NCI-H748 (cell line): ENCODE measurements around the gene PNMA8A.
"Not testable (repeated sequence)": the region's sequence is repeated elsewhere in the genome, so short reads cannot be mapped to it uniquely, and the experiment has no call there.

Experiments used
- DNase-seq: peaks from one replicate; lab custom pipeline; 2025; ENCODE audit not compliant: unreplicated experiment; lab: John Stamatoyannopoulos, UW

PNMA8A gene

DNA sequence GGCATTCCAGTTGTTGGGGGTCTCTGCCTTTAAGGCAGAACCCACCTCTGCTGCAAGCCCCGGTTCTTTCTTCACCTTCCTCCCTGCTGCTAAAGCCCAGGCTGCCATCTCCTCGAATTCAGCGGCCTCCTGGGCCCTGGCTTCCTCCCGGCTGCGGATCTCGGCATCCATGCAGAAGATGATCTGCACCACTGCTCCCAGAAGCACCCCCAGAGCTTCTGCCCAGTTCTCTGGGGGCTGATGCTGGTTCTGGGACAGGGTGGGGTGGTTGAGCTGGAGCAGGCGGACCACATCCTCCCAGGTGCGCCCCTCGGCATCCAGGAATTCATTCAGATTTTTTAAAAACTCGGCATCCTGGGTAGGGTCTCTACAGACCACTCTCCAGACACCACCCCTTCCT lies 987 bp downstream of the PNMA8A start:
- no peak for DNase-seq

DNA sequence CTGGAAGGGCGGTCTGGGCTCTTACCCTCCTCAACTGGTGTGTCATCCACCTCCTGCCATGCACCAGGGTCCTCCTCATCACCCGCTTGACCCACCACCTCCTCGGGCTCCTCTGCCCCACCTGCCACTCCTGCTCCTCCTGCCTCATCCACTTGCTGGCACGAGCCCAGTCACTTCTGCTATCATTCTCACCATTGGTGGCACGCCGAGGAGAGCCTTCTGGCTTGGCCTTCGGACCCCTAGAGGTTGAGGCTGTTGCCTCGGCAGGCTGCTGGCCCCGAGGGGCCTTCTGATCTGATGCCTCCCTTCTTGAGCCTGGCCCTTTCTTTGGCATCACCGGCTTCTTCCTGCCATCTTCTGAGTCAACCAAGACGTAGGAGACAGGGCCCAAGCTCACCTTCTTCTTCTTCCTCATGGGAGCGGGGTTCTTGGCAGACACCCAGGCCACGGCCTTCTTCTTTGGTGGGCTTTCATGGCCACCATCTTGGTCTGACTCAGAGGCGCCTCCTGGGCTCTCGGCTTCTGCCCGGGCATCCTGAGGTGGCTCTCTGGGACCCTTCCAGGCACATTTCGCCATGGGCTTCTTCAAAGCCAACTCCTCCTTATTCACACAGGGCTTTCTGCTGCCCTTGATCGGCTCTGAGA lies 1.7 kb downstream of the PNMA8A start:
- DNase-seq = no peak

DNA sequence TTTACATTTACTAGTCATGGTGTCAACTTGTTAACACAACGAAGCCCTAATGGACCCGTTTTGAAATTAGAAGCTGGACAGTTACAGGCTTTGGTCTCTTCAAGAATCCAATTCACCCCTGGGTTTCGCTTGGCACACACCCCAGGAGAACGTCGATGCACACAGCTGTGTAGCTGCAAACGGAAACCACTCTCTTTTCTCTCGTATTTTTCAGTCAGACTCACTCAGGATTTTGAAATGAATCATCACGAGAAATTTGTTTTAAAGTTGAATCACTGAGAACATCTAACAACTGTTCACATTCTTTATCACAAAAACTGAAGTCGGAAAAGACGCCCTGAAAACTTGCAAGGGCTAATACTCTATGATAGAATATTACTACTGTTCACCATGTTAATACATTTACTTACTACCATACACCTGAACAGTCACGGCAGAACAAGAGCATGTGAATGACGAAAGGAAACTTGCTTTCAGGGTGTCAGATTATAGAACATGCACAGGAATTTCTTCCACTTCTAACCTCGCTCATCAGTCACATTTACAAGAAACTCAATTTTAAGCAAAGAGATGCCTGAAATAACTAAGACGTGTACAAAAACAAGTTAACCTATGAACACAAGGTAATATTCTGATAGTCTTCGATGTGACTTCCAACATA lies 4.7 kb downstream of the PNMA8A start:
- DNase-seq = no peak

DNA sequence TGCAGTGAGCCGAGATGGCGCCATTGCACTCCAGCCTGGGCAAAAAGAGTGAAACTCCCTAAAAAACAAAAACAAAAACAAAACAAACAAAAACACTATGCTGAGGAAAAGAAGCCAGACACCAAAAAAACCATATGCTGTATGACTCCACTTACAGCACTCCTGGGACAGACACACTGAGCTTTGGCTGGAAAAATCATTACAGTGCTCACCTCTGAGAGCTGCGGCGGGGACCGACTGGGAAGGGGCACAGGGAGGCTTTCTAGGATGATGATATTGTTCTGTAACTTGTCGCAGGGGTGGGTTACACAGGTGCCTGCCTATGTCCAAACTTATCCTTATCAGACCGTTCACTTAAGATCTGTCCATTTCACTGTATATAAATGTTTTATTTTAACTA lies 7.8 kb downstream of the PNMA8A start:
- no peak for DNase-seq

DNA sequence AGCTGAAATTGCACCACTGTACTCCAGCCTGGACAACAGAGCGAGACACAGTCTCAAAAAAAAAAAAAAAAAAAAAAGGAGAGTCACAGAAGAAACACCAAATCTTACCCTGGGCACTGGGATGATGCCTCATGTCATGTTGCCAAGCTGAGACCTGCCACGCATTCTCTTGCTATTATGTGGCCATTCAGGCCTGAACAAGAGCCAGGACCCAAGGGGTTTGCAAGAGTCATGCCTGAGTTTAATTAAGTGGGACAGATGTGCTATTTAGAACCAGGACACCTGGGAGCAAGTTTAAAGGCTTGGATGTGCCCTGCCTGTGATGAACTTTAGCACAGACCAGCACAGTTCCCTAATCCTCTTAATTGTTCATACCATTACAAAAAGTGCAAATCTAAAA lies 9.8 kb downstream of the PNMA8A start:
- no peak for DNase-seq

DNA sequence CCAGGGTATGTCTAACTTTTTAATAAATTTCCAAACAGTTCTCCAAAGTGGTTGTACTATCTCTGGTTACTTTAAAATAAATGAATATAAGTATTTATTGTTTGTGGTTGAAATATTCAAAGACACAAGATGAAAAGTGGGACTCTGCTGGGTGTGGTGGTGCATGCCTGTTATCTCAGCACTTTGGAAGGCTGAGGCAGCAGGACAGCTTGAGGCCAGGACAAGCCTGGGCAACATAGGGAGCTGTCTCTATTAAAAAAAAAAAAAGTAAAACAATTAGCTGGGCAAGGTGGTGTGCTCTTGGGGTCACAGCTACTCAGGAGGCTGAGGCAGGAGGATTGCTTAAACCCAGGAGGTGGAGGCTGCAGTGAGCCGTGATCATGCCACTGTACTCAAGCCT lies 10.4 kb downstream of the PNMA8A start:
- DNase-seq = no peak

DNA sequence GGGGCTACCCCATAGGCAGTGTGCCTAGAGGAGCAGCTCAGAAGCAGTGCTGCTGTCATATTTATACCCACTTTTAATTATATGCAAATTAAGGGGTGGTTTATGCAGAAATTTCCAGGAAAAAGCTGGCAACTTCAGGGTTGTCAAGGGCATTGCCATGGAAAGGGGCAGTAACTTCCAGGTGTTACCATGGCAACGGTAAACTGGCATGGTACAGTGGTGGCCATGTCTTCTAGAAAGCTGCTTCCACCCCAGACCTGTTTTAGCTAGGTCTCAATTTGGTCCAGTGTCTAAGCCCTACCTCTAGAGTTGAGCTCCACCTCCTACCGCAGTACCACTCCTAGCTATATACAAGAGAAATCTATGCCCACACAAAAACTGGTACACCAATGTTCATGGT lies 11.3 kb downstream of the PNMA8A start:
- no peak for DNase-seq

DNA sequence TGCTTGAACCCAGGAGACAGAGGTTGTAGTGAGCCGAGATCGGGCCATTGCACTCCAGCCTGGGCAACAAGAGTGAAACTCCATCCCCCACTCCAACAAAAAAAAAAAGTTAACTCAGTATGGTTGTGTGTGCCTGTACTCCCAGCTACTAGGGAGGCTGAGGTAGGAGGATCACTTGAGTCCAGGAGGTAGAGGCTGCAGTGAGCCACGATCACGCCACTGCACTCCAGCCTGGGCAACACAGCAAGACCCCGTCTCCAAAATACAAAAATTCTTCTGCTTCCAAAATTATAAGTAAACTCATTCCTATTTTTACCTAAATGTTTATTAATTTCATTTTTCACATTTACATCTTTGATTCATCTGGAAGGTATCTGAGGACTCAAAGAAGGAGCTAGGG lies 14.4 kb downstream of the PNMA8A start:
- DNase-seq = no peak

DNA sequence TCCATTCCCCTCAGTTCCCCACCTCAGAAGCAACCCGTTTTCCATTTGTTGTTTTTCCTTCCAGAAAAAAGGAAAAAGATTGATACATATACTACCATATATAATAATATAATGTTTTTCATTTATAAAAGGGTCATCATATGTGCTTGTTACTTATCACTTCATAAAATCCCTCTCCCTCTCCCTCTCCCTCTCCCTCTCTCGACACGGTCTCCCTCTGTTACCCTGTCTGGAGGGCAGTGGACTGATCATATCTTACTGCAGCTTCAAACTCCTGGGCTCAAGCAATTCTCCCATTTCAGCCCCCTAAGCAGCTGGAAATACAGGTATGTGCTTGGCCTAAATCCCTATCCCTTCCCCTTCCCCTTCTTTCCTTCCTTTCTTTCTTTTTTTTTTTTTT lies 17.1 kb downstream of the PNMA8A start:
- no peak for DNase-seq

DNA sequence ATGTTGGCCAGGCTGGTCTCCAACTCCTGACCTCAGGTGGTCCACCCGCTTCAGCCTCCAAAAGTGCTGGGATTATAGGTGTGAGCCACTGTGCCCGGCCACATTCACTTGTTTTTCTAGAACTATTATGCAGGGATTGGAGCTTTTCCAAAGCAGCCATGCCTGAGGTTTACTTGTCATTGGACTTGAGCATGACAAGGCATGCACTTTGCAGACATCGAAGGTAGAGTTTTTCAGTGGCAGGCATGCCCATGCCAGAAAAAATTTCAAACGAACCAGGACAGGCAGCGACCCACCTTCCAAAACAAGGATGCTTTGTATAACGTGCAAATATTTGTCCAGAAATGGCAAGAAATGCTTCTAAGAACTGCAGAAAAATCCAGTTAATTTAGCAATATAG lies 17.7 kb downstream of the PNMA8A start:
- no peak for DNase-seq

DNA sequence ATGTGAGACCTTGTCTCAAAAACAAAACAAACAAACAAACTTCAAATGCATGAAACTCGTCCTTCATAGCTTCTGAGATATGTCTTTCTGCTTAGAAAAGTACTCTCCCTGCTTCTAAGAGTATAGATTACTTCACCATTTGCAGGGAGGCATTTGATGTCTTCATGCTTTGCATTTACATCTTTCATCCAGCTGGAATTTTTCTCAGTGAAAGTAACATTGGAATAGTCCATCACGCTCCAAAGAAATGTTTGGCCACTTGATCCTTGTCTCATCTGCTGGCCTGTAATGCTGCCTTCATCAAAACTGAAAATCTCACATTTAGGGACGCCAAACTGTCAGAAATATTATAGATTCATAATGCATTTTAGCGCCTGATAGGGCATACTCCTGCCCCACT lies 19.2 kb downstream of the PNMA8A start:
- DNase-seq = no peak

DNA sequence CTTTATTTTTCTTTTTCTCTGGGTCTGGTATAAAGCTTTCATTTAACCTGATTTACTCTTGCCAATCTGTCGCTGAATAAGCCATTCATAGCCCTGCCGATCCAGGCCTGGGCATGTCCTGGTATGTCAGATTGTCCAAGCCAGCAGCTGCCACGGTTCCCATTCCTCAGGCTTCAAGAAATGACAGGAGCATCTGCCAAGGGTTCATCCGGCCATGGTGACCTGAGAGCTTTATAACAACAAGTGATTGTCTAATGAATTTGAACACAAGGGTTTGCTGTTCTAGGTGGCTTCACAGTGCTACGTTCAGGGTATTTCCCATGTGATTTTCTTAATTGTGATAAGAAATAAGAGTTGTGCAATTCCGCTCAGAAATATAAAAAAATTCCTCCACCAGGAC lies 20.0 kb downstream of the PNMA8A start:
- DNase-seq = no peak

DNA sequence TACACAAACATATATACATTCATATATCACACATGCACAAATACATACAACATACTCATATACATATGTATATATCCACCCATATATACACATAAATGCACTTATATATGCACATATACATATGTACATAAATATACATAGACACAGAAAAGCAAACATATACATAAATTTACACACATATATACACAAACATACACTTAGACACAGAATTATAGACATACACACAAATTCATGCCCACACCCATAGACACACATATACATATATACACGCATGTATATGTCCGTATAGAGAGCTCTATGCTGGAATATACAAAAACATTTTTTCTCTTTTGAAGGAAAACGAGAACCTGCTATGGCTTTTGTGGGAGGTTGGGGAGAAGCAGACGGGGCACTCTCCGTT lies 20.6 kb downstream of the PNMA8A start:
- DNase-seq = no peak

DNA sequence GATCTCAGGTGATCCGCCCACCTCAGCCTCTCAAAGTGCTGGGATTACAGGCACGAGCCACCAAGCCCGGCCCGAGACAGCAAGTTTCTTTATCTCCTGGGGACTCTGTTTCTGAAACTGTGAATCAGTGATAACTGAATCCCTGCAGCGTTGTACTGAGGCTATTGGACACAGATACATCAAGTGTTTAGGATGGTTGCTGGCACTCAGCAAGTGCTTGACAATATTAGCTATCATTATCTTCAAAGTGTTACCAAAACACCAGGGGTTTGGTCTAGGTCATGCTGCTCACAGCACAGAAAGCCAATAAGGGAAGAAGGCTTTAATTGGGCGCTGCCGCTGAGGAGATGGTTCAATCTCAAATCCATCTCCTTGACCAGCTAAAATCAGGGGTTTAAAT lies 22.1 kb downstream of the PNMA8A start:
- peak; percentile 59 for DNase-seq

DNA sequence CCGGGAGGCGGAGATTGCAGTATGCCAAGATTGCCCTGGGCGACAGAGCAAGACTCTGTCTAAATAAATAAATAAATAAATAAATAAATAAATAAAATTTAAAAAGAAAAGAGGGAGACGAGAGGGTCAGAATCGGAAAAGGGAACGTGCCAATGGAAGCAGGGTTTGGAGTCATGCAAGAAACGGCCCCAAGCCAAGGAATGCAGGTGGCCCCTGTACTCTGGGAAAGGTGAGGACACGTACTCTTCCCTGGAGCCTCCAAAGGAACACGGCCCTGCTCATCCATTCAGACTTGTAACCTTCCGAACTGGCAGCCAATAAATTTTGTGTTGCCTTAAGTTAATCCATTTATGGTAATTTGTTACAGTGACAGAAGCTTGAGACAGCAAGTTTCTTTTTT lies 22.8 kb downstream of the PNMA8A start:
- no peak for DNase-seq

DNA sequence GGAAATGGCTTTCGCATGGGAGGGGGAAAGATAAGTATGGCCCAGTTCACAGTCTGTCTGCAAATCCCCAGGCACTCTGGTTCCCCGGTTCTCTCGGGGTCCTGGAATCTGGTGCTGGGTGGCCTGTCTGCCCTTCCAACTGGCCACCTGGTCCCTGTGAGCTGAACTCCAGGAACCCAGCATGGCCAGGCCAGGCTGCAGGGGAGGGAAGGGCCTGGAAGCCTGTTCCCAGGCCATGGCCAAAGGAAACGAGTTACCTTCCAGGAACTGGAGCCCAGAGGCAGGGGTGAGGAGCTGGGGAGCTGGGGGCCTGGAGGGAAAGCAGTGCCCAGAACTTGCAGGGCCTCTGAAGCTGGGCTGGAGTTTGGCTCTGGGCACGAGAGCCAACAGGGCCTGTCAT lies 23.5 kb downstream of the PNMA8A start:
- no peak for DNase-seq

DNA sequence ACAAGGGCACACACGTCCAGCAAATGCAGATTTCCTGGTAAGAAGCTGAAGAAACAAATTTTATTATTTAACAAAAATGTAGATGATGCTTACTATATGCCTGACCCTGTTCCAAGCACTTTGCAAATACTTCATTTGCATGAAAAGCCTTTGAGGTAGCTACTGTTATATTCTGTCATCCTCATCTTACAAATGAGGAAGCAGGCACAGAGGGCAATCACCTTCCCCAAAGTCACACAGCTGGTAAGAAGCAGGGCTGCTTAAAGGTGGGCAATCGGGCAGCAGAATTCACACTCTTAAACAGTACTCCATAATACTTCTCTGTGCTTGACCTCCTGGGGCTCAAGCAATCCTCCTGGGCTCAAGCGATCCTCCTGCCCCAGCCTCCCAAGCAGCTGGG lies 24.4 kb downstream of the PNMA8A start:
- no peak for DNase-seq

DNA sequence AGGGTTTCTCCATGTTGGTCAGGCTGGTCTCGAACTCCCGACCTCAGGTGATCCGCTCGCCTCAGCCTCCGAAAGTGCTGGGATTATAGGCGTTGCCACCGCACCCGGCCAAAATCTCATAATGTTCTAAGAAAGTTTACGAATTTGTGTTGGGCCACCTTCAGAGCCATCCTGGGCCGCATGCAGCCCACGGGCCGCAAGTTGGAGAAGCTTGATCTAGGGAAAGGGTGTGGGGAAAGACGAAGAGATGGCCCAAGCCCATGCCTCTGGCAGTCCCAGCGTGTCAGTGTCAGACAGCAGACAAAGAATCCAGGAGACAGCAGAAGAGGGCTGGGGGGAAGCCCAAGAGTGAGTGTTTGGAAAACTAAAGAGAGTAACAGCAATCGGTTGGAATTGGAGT lies 25.3 kb downstream of the PNMA8A start:
- DNase-seq = no peak

DNA sequence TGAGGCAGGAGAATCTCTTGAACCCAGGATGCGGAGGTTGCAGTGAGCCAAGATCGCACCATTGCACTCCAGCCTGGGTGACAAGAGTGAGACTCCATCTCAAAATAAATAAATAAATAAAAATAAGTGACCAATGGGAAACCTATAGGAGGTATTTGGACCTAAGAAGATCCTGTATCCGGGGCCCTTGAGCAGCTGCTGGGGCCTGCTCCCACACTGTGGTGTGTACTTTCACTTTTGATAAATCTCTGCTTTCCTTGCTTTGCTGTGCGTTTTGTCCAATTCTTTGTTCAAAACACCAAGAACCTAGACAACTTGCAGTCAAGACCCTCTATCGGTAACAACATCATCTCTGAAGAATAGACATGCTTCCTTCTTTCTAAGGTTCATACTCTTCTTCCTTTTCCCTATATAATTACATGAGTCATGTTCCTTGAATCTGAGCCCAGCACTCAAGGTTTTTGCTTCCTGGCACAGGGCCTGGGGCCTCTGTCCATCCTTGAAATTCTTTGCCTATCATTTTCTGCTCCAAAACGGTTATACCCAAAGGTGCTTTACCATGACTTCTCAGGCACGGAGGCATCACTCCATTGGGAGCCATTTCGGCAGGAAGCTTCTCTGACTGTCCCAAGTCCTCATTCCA lies 28.4 kb downstream of the PNMA8A start:
- DNase-seq = no peak

DNA sequence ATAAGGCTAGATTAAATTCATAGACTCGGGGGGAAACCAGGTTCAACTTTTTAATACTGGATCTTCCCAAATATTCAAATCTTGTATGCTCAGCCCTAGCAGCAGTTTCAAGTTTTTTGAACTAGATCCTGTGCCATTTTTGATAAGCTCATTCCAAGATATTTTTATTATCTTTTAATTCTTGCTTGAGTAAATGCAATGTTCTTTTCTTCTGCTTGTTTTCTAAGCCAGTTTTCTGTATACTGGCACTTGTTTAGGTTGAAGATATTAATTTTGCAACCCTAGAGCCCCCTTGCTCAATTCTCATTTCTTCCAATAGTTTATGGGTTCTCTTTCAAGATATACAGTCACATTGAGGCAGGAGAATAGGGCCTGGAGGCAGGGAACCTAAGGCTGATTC lies 29.5 kb downstream of the PNMA8A start:
- no peak for DNase-seq

DNA sequence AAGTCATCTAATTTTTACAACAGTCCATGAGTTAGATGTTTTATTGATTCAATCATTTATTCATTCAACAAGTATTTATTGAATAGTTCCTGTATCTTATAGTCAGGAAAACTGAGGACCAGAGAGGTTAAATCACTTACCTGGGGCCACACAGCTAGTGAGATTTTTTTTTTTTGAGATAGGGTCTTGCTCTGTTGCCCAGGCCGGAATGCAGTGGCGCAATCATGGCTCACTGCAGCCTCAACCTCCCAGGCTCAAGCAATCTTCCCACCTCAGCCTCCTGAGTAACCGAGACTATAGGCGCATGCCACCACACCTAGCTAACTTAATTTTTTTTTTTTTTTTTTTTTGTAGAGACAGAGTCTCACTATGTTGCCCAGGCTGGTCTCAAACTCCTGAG lies 35.7 kb downstream of the PNMA8A start:
- not testable (repeated sequence) for DNase-seq

DNA sequence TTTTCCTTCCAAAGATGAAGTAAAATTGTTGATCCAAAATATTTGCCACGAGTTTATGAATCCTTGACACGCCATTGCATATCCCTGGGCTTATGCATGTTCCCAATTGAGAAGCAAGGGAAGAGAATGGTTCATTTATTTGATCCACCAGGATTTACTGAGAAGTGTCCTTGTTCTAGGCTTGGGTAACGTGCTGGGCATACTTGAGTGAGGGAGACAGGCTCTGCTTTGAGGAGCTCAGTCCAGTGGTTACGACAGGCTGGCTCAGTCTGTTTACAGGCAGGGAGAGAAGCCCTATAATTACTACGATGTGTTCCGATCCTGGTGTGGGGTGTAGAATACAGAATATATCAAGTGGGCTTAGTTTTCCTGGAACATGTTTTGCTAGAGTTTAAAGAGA lies 36.4 kb downstream of the PNMA8A start:
- DNase-seq = no peak

DNA sequence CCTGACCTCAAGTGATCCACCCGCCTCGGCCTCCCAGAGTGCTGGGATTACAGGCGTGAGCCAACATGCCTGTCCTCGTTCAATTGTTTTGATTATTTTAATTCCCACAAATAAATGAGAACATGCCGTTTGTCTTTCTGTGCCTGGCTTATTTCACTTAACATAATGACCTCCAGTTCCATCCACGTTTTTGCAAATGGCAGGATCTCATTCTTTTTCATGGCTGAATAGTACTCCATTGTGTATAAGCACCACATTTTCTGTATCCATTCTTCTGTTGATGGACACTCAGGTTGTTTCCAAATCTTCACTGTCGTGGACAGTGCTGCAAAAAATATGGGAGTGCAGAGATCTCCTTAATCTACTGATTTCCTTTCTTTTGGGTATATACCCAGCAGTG lies 37.9 kb downstream of the PNMA8A start:
- DNase-seq = not testable (repeated sequence)
